ENCODE data around the gene BRD3OS.
A peak's percentile ranks its signal among the peaks of the same experiment; 100 is the strongest.
"Not testable (repeated sequence)": the region's sequence is repeated elsewhere in the genome, so short reads cannot be mapped to it uniquely, and the experiment has no call there.

The BRD3OS gene

DNA sequence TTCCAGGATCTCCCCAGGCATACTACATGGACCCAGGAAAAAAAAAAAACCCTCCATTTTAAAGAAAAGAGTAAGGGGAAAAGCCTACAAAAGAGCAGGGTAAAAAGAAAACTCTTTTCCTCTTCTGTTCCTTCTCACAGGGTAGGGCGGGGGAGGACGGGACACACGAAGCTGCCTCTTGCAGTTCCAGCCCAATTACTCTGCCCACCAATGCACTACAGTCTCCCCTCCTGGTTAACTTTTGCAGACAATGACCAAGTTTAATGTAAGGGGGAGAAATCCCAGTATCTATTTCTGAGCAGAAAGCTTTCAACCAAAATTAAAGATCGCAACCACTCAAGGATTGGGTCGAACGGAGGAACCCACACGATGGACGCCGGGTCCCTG, 41.2 kb downstream of the BRD3OS start:
- no peak for DNase-seq

DNA sequence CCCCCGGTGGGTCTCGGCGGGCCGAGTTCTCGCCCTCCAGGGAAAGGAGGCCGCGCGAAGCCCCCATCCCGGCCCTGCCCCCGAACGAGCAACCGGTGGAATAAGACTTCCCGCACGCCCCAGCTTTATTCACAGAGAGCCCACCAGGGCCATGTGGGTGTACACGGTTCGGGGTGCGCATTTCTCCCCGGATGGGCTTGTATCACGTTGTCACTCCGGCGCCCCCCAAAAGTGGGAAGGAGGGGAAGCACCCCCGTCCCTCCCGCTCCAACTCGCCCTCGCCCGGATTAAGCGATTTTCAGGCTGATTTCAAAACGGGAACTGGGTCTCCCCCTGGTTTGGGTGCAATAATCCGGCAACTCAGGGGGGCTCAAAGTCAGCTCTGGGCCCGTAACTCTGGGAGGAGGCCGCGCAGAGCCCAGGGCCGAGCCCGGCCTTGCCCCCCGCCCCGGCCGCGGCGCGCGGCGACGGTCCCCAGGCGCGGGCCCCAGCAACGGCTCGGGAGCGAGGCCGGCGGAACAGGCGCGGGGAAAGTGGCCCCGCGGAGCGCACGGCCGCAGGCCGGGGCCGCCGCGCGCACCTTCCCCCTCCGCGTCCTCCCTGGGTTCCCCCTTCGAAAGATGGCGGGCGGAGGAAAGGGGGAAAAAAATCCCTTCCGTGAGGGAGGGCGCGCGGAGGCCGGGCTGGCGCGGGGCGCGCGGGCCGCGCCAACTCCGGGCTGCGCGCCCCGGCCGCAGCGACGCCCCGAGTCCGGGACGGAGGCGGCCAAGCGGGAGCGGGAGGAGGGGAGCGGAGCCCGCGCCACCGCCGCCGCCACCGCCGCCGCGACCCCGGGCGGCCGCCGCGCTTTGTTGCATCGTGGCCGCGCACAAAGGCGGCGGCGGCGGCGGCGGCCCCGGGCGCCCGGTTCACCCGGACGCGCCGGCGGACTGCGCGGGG, 41.9 kb downstream of the BRD3OS start:
- DNase-seq, result peak; percentile 37

DNA sequence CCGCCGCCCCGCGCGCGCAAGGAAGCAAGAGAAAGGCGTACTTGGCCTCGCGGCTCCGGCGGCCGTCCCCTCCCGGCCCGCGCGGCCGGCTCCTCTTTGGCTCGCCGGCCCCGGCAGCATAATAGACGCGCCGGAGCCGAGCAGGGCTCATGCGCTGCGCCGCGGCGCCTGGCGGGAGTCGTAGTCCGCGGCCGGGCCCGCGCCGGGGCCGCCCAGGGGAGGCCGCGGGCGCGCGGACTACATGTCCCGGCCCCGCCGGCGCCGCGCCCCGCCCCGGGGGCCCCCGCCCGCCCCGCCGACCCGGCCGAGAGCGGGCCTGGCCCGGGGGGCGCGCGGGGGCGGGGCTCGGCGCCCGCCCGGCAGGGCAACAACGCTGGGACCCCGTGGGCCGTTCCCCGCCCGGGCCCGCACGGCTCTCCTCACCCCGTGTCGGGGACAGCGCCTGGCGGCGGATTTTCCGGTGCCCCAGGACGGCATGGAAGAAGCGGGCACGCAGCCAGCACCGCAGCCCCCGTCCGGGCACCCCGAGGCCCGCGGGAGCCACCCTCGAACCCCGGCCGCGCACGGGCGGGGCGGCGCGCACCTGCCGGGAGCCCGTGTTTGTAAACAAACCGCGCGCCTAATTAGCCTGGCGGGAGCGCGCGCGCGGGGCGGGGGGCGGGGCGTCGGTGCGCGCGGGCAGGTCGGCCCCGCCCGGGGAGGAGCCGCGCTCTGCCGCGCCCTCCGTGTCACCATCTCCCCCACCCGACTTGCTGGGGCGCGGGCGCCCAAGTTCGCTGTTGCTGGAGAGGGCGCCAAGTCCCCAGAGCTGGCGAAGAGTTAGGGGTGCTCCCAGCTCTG, 42.8 kb downstream of the BRD3OS start, which contains the start of gene BRD3:
TSS of gene BRD3 (minus strand) at position 123 of the 840 bp plus-strand sequence. CDS start 14,549 bp downstream, outside the sequence.
- peak; percentile 73 for DNase-seq

DNA sequence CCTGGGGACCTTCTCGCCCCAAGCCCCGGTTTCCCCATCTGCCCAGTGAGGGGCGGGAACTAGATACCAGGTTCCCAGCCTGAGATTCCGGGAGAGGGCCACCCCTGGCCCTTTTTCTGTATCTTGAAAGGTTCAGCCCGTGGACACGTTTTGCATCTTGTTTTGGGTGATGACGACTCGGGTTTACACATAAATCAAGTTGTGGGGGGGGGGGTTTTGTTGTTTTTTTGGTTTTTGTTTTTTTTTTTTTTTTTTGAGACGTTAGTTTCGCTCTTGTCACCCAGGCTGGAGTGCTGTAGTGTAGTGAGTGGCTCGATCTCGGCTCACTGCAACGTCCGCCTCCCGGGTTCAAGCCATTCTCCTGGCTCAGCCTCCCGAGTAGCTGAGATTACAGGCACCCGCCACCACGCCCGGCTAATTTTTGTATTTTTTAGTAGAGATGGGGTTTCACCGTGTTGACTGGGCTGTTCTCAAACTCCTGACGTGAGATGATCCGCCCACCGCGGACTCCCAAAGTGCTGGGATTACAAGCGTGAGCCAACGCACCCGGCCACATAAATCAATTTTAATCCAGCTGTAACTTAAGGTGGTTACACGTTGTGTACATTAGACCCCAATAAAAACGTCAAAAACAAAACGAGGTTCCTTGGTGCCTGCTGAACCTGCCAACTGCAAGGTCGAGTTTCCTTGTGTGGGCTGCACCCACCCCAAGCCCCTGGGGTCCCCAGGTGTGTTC, 43.6 kb downstream of the BRD3OS start:
- no peak for DNase-seq

DNA sequence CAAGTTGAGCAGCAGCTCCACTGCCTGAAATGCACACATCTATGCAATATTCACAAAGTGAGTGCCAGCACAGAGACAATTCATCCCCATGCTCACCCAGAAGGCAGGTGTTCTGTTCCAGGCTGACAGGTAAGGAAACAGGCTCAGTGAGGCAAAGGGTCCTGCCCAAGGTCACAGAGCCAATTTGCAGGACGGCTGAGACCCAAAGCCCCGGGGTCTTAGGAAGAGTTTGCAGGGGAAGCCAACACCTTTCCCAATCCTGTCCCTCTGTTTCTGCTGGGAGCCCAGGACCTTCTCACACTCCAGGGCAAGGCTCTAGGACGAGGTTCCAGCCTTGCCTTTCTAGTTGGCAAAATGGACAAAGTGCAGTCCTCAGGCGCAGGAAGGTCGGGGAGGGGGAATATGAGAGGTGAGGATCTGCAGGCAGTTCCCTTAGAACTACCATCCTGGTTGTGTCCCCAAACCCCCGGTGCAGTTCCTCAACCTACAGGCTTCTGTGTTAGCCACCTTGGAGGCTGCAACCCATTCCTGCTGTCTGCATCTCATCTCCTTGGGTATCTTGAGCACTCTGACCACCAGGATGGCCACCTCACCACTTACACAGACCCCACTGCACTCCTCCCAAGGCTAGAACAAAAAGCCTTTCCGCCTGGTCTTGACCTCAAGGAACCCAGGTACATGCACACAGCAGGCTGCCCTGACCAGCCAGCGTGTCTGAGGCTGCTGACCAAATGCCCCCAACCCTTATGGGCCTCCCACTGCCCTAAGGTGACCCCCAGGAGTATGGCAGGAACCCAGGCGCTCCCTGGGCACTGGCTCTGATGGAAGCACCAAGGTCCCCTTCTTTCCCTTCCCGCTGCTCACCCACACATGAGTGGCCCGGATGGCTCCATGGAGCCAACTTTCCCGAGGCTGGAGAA, 44.5 kb downstream of the BRD3OS start:
- no peak for DNase-seq

DNA sequence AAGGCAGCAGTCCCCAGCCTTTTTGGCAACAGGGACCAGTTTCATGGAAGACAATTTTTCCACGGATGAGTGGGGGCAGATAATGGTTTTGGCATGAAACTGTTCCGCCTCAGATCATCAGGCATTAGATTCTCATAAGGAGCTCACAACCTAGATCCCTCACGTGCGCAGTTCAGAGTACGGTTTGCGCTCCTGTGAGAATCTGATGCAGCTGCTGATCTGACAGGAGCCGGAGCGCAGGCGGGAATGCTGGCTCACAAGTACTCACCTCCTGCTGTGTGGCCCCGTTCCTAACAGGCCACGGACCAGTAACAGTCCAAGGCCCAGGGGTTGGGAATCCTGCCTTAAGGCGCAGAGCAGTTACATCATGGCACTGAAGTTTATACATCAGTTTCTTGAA, 45.9 kb downstream of the BRD3OS start:
- no peak for DNase-seq

DNA sequence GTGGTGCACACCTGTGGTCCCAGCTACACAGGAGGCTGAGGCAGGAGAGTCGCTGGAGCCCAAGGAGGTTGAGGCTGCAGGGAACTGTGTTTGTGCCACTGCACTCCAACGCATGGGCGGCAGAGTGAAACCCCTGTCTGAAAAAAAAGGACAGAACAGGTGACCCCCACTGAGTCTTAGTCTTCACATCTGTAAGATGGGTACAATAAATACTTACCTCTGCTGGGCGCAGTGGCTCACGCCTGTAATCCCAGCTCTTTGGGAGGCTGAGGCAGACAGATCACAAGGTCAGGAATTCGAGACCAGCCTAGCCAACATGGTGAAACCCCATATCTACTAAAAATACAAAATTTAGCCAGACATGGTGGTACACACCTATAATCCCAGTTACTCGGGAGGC, 47.4 kb downstream of the BRD3OS start:
- DNase-seq, result not testable (repeated sequence)

DNA sequence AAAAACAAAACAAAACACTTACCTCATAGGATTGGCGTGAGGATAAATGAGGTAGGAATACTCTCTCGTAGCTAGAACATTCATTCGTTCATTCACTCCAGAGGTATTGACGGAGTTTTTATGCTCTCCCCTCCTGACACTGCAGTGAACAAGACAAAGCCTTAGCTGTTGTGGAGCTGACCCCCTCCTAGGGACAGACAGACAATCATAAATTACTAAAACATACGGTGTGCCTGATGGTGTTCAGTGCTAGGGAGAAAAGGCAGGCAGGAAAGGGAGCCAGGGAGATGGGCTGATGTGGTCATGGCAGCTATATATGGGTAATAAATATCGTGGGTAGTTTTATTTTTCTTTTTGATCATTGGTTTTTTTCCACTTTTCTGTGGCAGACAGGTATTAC, 48.2 kb downstream of the BRD3OS start:
- no peak for DNase-seq

DNA sequence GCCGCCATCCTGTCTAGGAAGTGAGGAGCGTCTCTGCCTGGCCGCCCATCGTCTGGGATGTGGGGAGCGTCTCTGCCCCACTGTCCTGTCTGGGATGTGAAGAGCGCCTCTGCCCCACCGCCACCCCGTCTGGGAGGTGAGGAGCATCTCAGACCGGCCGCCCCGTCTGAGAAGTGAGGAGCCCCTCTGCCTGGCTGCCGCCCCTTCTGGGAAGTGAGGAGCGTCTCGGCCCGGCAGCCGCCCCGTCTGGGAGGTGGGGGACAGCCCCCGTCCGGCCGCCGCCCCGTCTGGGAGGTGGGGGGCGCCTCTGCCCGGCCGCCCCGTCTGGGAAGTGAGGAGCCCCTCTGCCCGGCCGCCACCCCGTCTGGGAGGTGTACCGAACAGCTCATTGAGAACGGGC, 50.4 kb downstream of the BRD3OS start:
- not testable (repeated sequence) for DNase-seq

DNA sequence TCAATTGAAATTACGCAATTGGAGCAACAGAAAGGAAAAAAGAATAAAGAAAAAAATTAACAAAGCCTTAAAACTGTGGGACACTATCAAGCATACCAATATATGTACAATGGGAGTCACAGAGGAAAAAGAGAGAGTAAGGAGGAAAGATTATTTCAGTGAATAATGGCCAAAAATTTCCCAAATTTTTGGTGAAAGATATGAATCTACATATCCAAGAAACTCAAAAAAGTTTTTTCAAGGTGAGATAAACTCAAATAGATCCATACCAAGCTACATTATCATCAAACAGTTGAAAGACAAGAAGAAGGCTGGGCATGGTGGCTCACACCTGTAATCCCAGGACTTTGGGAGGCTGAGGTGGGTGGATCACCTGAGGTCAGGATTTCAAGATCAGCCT, 51.4 kb downstream of the BRD3OS start:
- no peak for DNase-seq
